KG1 (cell line): ENCODE results near the gene ADCYAP1R1.

ENCODE experiments used
- DNase-seq: peaks from one replicate; lab custom pipeline; 2025; lab: John Stamatoyannopoulos, UW

Gene ADCYAP1R1

GRCh38 chr7:31051598-31052486 is at the start of gene ADCYAP1R1:
Gene ADCYAP1R1, plus strand, starts transcription at chr7:31052308. Its CDS starts 10,957 bp downstream, at chr7:31063265.
- no peak for DNase-seq

- DNase-seq = no peak
Observed at GRCh38 chr7:31003097-31003496, 49.0 kb upstream of the ADCYAP1R1 start.

GRCh38 chr7:31003721-31004120 is 48.4 kb upstream of the ADCYAP1R1 start:
- DNase-seq = no peak

GRCh38 chr7:31004393-31004792 is 47.7 kb upstream of the ADCYAP1R1 start:
- DNase-seq = no peak

- no peak for DNase-seq
Observed at GRCh38 chr7:31006857-31007256, 45.3 kb upstream of the ADCYAP1R1 start.

GRCh38 chr7:31007634-31008033 is 44.5 kb upstream of the ADCYAP1R1 start:
- no peak for DNase-seq

GRCh38 chr7:31014826-31015225 is 37.3 kb upstream of the ADCYAP1R1 start:
- DNase-seq = no peak

- no peak for DNase-seq
Observed at GRCh38 chr7:31017032-31017675, 35.0 kb upstream of the ADCYAP1R1 start.

- DNase-seq = no peak
Observed at GRCh38 chr7:31017721-31018120, 34.4 kb upstream of the ADCYAP1R1 start.

GRCh38 chr7:31019509-31019908 is 32.6 kb upstream of the ADCYAP1R1 start:
- no peak for DNase-seq

GRCh38 chr7:31020161-31020560 is 31.9 kb upstream of the ADCYAP1R1 start:
- no peak for DNase-seq

GRCh38 chr7:31020652-31021051 is 31.5 kb upstream of the ADCYAP1R1 start:
- DNase-seq = no peak

GRCh38 chr7:31022117-31022516 is 30.0 kb upstream of the ADCYAP1R1 start:
- DNase-seq = no peak

GRCh38 chr7:31022726-31023125 is 29.4 kb upstream of the ADCYAP1R1 start:
- DNase-seq = no peak

- no peak for DNase-seq
Observed at GRCh38 chr7:31023877-31024276, 28.2 kb upstream of the ADCYAP1R1 start.

- no peak for DNase-seq
Observed at GRCh38 chr7:31027161-31027965, 24.7 kb upstream of the ADCYAP1R1 start.

- no peak for DNase-seq
Observed at GRCh38 chr7:31028006-31028405, 24.1 kb upstream of the ADCYAP1R1 start.

GRCh38 chr7:31028417-31028992 is 23.6 kb upstream of the ADCYAP1R1 start:
- no peak for DNase-seq

- no peak for DNase-seq
Observed at GRCh38 chr7:31029251-31030042, 22.7 kb upstream of the ADCYAP1R1 start.

- no peak for DNase-seq
Observed at GRCh38 chr7:31033674-31034300, 18.3 kb upstream of the ADCYAP1R1 start.

GRCh38 chr7:31036924-31037323 is 15.2 kb upstream of the ADCYAP1R1 start:
- DNase-seq = no peak
